Measurements from ENCODE around the gene S1PR4. TPM values are rescaled to one million over a fixed set of nuclear protein-coding genes. Genes with fewer than 3 reads are reported as not detected.
A peak's percentile ranks its signal among the peaks of the same experiment; 100 is the strongest.
"Not testable (repeated sequence)": the region's sequence is repeated elsewhere in the genome, so short reads cannot be mapped to it uniquely, and the experiment has no call there.

Gene S1PR4
- total and polyA plus RNA-seq, 3 experiments from 2014 or later: 64.3 to 494 (median 68.9) TPM

- no peaks in the 10 kb centered on the region for H3K4me1 ChIP-seq (ENCODE audit: insufficient read depth, low read length)
- H3K27me3 ChIP-seq (ENCODE audit: insufficient read depth, low read length, poor library complexity, severe bottlenecking): no peaks in the 10 kb centered on the region
- Mint-ChIP-seq H3K27me3 (peaks cover 0 to 1% of the 10 kb centered on the region in 2 donors), H3K4me1 (no peaks in the 10 kb centered on the region), H3K4me3 (no peak overlapping the region), H3K9me3 (no peaks in the 10 kb centered on the region), H3K36me3 (peaks cover 0 to 46% (median 5%) of the 10 kb centered on the region in 3 donors), H3K27ac (no peak overlapping the region)
- ChIA-PET CTCF (interaction anchor here (0.9 kb wide), 1 partner anchor 12 kb away, joined by 3 read pairs; no protein-coding TSS in a partner anchor), POLR2A (interaction anchor here (0.6 to 0.7 kb wide), 2 partner anchors 15 to 66 kb away, joined by 4 to 5 read pairs; no protein-coding TSS in a partner anchor)
- no peaks in the 10 kb centered on the region for H3K9me3 ChIP-seq (ENCODE audit: low read length)
- no peak overlapping the region for H3K27ac ChIP-seq (ENCODE audit: low read depth, low read length)
- peak in 1 of 5 donors; percentile 46 for DNase-seq
- no peaks in the 10 kb centered on the region for H3K36me3 ChIP-seq (ENCODE audit: insufficient read depth, low read length)
- H3K4me3 ChIP-seq (ENCODE audit: low read length): no peak overlapping the region
These were observed 20.5 kb downstream of the S1PR4 start for GRCh38 chr19:3198901-3199700.

GRCh38 chr19:3201072-3201700 is 22.6 kb downstream of the S1PR4 start:
- Mint-ChIP-seq H3K9me3 (no peaks in the 10 kb centered on the region), H3K4me3 (no peak overlapping the region), H3K4me1 (no peaks in the 10 kb centered on the region), H3K27ac (no peak overlapping the region), H3K27me3 (peaks cover 0 to 1% of the 10 kb centered on the region in 2 donors), H3K36me3 (peaks cover 0 to 48% (median 0%) of the 10 kb centered on the region in 3 donors)
- Histone ChIP-seq H3K27ac (ENCODE audit: low read depth, low read length) (no peak overlapping the region), H3K9me3 (ENCODE audit: low read length) (no peaks in the 10 kb centered on the region), H3K36me3 (ENCODE audit: insufficient read depth, low read length) (no peaks in the 10 kb centered on the region), H3K4me1 (ENCODE audit: insufficient read depth, low read length) (no peaks in the 10 kb centered on the region), H3K4me3 (ENCODE audit: low read length) (no peak overlapping the region), H3K27me3 (ENCODE audit: insufficient read depth, low read length, poor library complexity, severe bottlenecking) (no peaks in the 10 kb centered on the region)
- DNase-seq: no peak
- ChIA-PET POLR2A (no interaction called here), CTCF (no interaction called here)

- Histone ChIP-seq H3K27ac (ENCODE audit: low read depth, low read length) (no peak overlapping the region), H3K36me3 (ENCODE audit: insufficient read depth, low read length) (no peaks in the 10 kb centered on the region), H3K9me3 (ENCODE audit: low read length) (no peaks in the 10 kb centered on the region), H3K4me1 (ENCODE audit: insufficient read depth, low read length) (no peaks in the 10 kb centered on the region), H3K4me3 (ENCODE audit: low read length) (no peak overlapping the region), H3K27me3 (ENCODE audit: insufficient read depth, low read length, poor library complexity, severe bottlenecking) (no peaks in the 10 kb centered on the region)
- H3K27me3 Mint-ChIP-seq: no peaks in the 10 kb centered on the region
- ChIA-PET POLR2A (no interaction called here), CTCF (no interaction called here)
- H3K27ac Mint-ChIP-seq: no peak overlapping the region
- no peaks in the 10 kb centered on the region for H3K9me3 Mint-ChIP-seq
- DNase-seq: no peak
- H3K36me3 Mint-ChIP-seq: peaks cover 0 to 46% (median 0%) of the 10 kb centered on the region in 3 donors
- no peak overlapping the region for H3K4me3 Mint-ChIP-seq
- no peaks in the 10 kb centered on the region for H3K4me1 Mint-ChIP-seq
These were observed 23.3 kb downstream of the S1PR4 start for GRCh38 chr19:3201911-3202310.

GRCh38 chr19:3202346-3202745 is 23.8 kb downstream of the S1PR4 start:
- Histone ChIP-seq H3K4me1 (ENCODE audit: insufficient read depth, low read length) (no peaks in the 10 kb centered on the region), H3K27ac (ENCODE audit: low read depth, low read length) (no peak overlapping the region), H3K36me3 (ENCODE audit: insufficient read depth, low read length) (no peaks in the 10 kb centered on the region), H3K9me3 (ENCODE audit: low read length) (no peaks in the 10 kb centered on the region), H3K27me3 (ENCODE audit: insufficient read depth, low read length, poor library complexity, severe bottlenecking) (no peaks in the 10 kb centered on the region), H3K4me3 (ENCODE audit: low read length) (no peak overlapping the region)
- Mint-ChIP-seq H3K36me3 (peaks cover 0 to 48% (median 0%) of the 10 kb centered on the region in 3 donors), H3K4me3 (no peak overlapping the region), H3K9me3 (no peaks in the 10 kb centered on the region), H3K4me1 (no peaks in the 10 kb centered on the region), H3K27ac (no peak overlapping the region), H3K27me3 (no peaks in the 10 kb centered on the region)
- ChIA-PET POLR2A (no interaction called here), CTCF (interaction anchor here (1.0 kb wide), 1 partner anchor 8 kb away, joined by 3 read pairs; no protein-coding TSS in a partner anchor)
- DNase-seq: peak in 1 of 5 donors; percentile 44

GRCh38 chr19:3202895-3203294 is 24.3 kb downstream of the S1PR4 start:
- H3K9me3 Mint-ChIP-seq; H3K27me3 Mint-ChIP-seq; H3K27me3 ChIP-seq (ENCODE audit: insufficient read depth, low read length, poor library complexity, severe bottlenecking); H3K27ac ChIP-seq (ENCODE audit: low read depth, low read length); H3K4me1 ChIP-seq (ENCODE audit: insufficient read depth, low read length); H3K4me1 Mint-ChIP-seq; H3K9me3 ChIP-seq (ENCODE audit: low read length); DNase-seq; H3K36me3 ChIP-seq (ENCODE audit: insufficient read depth, low read length); H3K4me3 ChIP-seq (ENCODE audit: low read length); H3K4me3 Mint-ChIP-seq: not testable (repeated sequence)
- Mint-ChIP-seq H3K36me3 (peaks cover 0 to 51% (median 0%) of the 10 kb centered on the region in 3 donors), H3K27ac (peak overlapping the region in 1 of 8 donors; percentile 46)
- CTCF ChIA-PET: interaction anchor here (1.0 kb wide), 1 partner anchor 9 kb away, joined by 3 read pairs; no protein-coding TSS in a partner anchor
- POLR2A ChIA-PET: interaction anchor here (0.6 kb wide), 1 partner anchor 365 kb away, joined by 4 read pairs; no protein-coding TSS in a partner anchor

GRCh38 chr19:3203805-3204645 is 25.5 kb downstream of the S1PR4 start:
- Mint-ChIP-seq H3K27me3 (no peaks in the 10 kb centered on the region), H3K36me3 (peaks cover 0 to 57% (median 0%) of the 10 kb centered on the region in 3 donors), H3K4me3 (no peak overlapping the region), H3K27ac (no peak overlapping the region), H3K9me3 (no peaks in the 10 kb centered on the region), H3K4me1 (no peaks in the 10 kb centered on the region)
- Histone ChIP-seq H3K4me1 (ENCODE audit: insufficient read depth, low read length) (no peaks in the 10 kb centered on the region), H3K4me3 (ENCODE audit: low read length) (no peak overlapping the region), H3K36me3 (ENCODE audit: insufficient read depth, low read length) (no peaks in the 10 kb centered on the region), H3K9me3 (ENCODE audit: low read length) (no peaks in the 10 kb centered on the region), H3K27me3 (ENCODE audit: insufficient read depth, low read length, poor library complexity, severe bottlenecking) (no peaks in the 10 kb centered on the region), H3K27ac (ENCODE audit: low read depth, low read length) (no peak overlapping the region)
- ChIA-PET CTCF (no interaction called here), POLR2A (interaction anchor here (0.6 kb wide), 1 partner anchor 364 kb away, joined by 4 read pairs; no protein-coding TSS in a partner anchor)
- DNase-seq: peak in 1 of 5 donors; percentile 43

- Mint-ChIP-seq H3K4me3 (no peak overlapping the region), H3K27me3 (no peaks in the 10 kb centered on the region), H3K9me3 (no peaks in the 10 kb centered on the region), H3K36me3 (peaks cover 0 to 62% (median 0%) of the 10 kb centered on the region in 3 donors), H3K27ac (no peak overlapping the region), H3K4me1 (no peaks in the 10 kb centered on the region)
- POLR2A ChIA-PET: no interaction called here
- Histone ChIP-seq H3K27me3 (ENCODE audit: insufficient read depth, low read length, poor library complexity, severe bottlenecking) (no peaks in the 10 kb centered on the region), H3K4me1 (ENCODE audit: insufficient read depth, low read length) (no peaks in the 10 kb centered on the region), H3K27ac (ENCODE audit: low read depth, low read length) (no peak overlapping the region), H3K4me3 (ENCODE audit: low read length) (no peak overlapping the region), H3K9me3 (ENCODE audit: low read length) (no peaks in the 10 kb centered on the region), H3K36me3 (ENCODE audit: insufficient read depth, low read length) (no peaks in the 10 kb centered on the region)
- CTCF ChIA-PET: no interaction called here
- DNase-seq: peak in 1 of 5 donors; percentile 44
These were observed 26.2 kb downstream of the S1PR4 start for GRCh38 chr19:3204646-3205275.
